Amniotic stem cell (primary cell): ENCODE data around the gene EFS.
"Not testable (repeated sequence)": the region's sequence is repeated elsewhere in the genome, so short reads cannot be mapped to it uniquely, and the experiment has no call there.

Experiments
- DNase-seq: peaks from one replicate; lab custom pipeline; 2025; lab: John Stamatoyannopoulos, UW

EFS gene

GRCh38 chr14:23399136-23399535, 34.2 kb upstream of the EFS start:
- no peak for DNase-seq

- DNase-seq = no peak
Measured at GRCh38 chr14:23398348-23398747, 33.4 kb upstream of the EFS start.

GRCh38 chr14:23396781-23397407, 31.9 kb upstream of the EFS start:
- DNase-seq = no peak

- DNase-seq = no peak
Measured at GRCh38 chr14:23396126-23396525, 31.2 kb upstream of the EFS start.

GRCh38 chr14:23392613-23393012, 27.6 kb upstream of the EFS start:
- DNase-seq = no peak

GRCh38 chr14:23389871-23390270, 24.9 kb upstream of the EFS start:
- not testable (repeated sequence) for DNase-seq

- no peak for DNase-seq
Measured at GRCh38 chr14:23389396-23389795, 24.4 kb upstream of the EFS start.

GRCh38 chr14:23388996-23389395, 24.0 kb upstream of the EFS start:
- DNase-seq = no peak

GRCh38 chr14:23387916-23388882, 23.2 kb upstream of the EFS start:
- no peak for DNase-seq

GRCh38 chr14:23386999-23387398, 22.0 kb upstream of the EFS start:
- DNase-seq = no peak

- not testable (repeated sequence) for DNase-seq
Measured at GRCh38 chr14:23386266-23386657, 21.3 kb upstream of the EFS start.

- no peak for DNase-seq
Measured at GRCh38 chr14:23385642-23386265, 20.8 kb upstream of the EFS start.

- no peak for DNase-seq
Measured at GRCh38 chr14:23385244-23385641, 20.3 kb upstream of the EFS start.

- DNase-seq = no peak
Measured at GRCh38 chr14:23384364-23385080, 19.6 kb upstream of the EFS start.

- no peak for DNase-seq
Measured at GRCh38 chr14:23382731-23383440, 17.9 kb upstream of the EFS start.

GRCh38 chr14:23382276-23382675, 17.3 kb upstream of the EFS start:
- DNase-seq = no peak

GRCh38 chr14:23381871-23382270, 16.9 kb upstream of the EFS start:
- no peak for DNase-seq

- DNase-seq = no peak
Measured at GRCh38 chr14:23380976-23381375, 16.0 kb upstream of the EFS start.

GRCh38 chr14:23380197-23380914, 15.4 kb upstream of the EFS start:
- DNase-seq = no peak

- no peak for DNase-seq
Measured at GRCh38 chr14:23379366-23380196, 14.6 kb upstream of the EFS start.
